IMR-90 (cell line): ENCODE results near the gene RBM15B. TPM values are rescaled to one million over a fixed set of nuclear protein-coding genes. Genes with fewer than 3 reads are reported as not detected.

Experiments
- polyA plus RNA-seq, 3 experiments: library from polyadenylated mRNA; depleted of rRNA; stranded (reverse); fragments of >200 nt; gene quantifications; 2 replicates each; pipeline ENCODE4 v1.2.3, GENCODE V29; 2012; ENCODE audit warnings: low replicate concordance in 1 of 3
- total RNA-seq: library from RNA; depleted of rRNA; stranded (reverse); fragments of >200 nt; gene quantifications from 2 replicates; pipeline ENCODE4 v1.2.3, GENCODE V29; 2012
- TF ChIP-seq, protein P1 (sequence below): fragments of 150-350 bp; IDR thresholded peaks from 2 replicates; pipeline ENCODE4 v1.6.1; 2017; ENCODE audit warnings: mild to moderate bottlenecking, antibody characterized with exemption, low read length, low read depth

The RBM15B gene
- total and polyA plus RNA-seq, 2 of the 4 experiments (the other 2 are of a cell fraction), result 16.2 to 17.4 TPM

DNA sequence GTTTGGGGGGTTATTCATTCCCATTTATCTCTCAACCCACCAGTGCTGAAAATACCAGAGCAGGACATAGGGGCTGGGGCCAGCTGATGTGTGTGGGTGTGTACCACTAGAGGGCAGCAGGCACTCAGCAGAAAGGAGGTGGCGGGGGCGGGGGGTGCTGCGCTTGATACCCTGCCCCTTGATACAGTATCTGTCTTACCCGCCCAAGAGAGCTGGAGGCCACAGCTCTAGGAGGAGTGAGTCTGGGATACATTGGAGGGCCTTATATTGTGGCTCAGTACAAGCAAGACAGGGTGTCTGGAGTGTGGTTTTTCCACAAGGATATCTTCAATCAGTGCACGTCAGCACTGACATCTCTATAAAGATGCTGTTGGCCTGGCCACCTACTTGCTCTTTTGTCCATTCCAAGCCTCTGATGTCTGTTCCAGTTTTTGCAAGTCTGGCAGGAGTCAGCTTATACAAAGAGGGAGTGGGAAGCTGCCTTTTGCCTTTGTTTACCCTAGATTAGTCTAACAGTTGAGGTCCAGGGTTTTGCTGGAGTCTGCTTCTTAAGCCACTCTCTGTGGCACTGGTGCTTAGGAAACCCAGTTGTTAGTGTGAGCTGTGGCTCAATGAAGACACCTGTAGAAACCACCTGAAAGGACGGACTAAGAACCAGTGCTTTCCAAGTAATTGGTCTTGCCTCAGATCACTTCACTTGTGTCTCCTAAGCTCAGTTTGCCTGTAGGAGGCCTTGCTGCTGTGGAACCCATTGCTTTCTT lies 1.5 kb upstream of the RBM15B start (continued):
- TF ChIP-seq, protein P1, sequence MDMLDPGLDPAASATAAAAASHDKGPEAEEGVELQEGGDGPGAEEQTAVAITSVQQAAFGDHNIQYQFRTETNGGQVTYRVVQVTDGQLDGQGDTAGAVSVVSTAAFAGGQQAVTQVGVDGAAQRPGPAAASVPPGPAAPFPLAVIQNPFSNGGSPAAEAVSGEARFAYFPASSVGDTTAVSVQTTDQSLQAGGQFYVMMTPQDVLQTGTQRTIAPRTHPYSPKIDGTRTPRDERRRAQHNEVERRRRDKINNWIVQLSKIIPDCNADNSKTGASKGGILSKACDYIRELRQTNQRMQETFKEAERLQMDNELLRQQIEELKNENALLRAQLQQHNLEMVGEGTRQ, result no peak
